HG02571 (cell line): Measurements from ENCODE around the gene CCDC34.
A peak's percentile ranks its signal among the peaks of the same experiment; 100 is the strongest.
"Not testable (repeated sequence)": the region's sequence is repeated elsewhere in the genome, so short reads cannot be mapped to it uniquely, and the experiment has no call there.

Experiments
- ATAC-seq: cut with Tn5 transposase; IDR thresholded peaks from one replicate; pipeline ENCODE4 v1.9.1; 2021; ENCODE audit warnings: mild to moderate bottlenecking, moderate library complexity; ENCODE audit not compliant: unreplicated experiment

Gene CCDC34

DNA sequence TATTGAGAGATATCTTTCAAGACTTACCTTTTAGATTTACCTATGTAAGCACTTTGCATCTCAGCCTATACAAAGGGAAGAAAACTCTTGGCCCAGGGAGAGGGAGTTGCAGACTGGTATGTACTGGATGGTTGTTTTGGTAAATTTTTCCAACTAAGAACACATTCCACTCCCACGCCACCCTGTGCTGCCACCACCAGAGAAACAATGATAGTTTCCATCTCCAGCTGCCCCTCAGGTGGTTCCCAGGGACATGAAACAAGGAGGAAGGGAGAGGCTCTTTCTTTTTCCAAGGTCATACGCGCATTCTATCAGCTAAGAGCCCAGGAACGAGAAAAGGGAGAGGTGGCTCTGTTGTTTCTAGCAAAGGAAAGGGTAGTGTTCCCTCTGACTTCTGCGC lies 34.4 kb downstream of the CCDC34 start:
- ATAC-seq: no peak

DNA sequence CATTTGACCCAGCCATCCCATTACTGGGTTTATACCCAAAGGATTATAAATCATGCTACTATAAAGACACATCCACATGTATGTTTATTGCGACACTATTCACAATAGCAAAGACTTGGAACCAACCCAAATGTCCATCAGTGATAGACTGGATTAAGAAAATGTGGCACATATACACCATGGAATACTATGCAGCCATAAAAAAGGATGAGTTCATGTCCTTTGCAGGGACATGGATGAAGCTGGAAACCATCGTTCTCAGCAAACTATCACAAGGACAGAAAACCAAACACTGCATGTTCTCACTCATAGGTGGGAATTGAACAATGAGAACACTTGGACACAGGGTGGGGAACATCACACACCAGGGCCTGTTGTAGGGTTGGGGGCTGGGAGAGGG lies 36.0 kb downstream of the CCDC34 start:
- not testable (repeated sequence) for ATAC-seq

DNA sequence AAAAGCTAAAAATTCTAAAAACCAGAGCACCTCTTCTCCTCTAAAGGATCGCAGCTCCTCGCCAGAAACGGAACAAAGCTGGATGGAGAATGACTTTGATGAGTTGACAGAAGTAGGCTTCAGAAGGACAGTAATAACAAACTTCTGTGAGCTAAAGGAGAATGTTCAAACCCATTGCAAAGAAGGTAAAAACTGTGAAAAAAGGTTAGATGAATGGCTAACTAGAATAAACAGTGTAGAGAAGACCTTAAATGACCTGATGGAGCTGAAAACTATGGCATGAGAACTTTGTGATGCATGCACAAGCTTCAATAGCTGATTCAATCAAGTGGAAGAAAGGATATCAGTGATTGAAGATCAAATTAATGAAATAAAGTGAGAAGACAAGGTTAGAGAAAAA lies 40.8 kb downstream of the CCDC34 start:
- ATAC-seq: not testable (repeated sequence)

DNA sequence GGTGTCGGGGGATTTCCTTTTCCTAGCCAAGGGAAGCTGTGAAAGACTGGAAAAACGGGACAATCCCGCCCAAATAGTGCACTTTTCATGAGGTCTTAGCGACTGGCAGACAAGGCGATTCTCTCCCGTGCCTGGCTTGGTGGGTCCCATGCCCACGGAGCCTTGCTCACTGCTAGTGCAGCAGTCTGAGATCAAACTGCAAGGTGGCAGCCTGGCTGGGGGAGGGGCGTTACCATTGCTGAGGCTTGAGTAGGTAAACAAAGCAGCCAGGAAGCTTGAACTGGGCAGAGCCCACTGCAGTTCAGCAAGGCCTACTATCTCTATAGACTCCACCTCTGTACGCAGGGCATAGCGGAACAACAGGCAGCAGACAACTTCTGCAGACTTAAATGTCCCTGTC lies 41.7 kb downstream of the CCDC34 start:
- ATAC-seq: not testable (repeated sequence)

DNA sequence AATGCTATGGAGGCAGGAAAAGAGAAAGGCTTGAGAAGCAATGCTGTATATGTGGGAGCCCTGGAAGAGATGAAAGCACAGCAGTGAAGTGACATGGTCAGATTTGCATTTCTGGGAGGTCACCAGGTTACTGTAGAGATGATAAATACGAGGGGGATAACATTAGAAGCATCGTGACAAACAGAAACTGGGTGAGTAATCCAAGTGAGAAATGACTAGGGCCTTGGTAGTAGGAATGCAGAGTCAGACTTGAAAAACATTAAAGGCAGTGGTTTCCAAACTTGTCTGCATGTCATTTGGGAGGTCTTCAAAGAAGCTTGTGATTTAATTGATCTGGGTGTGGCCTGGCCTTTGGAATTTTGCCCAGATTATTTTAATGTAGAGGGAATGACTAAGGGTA lies 43.9 kb downstream of the CCDC34 start:
- ATAC-seq: peak; percentile 100

DNA sequence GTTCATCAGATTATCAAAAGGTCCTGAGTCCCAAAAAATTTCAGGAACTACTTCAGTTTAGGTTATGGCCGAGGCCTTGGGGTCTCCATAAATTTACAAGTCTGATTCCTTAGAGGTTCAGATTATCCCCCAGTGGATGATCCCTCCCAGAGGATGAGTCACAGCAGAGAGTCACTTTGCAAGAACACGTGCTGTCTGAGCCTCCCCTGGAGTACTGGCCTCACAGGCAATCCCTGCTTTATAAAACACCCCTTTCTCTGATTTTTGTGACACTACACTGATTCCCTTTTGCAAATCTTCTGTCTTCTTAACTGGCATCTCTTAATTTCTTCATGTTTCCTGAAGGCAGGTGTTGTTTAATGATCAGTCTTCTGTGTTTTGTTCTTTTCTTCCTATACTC lies 45.3 kb downstream of the CCDC34 start:
- ATAC-seq: no peak

DNA sequence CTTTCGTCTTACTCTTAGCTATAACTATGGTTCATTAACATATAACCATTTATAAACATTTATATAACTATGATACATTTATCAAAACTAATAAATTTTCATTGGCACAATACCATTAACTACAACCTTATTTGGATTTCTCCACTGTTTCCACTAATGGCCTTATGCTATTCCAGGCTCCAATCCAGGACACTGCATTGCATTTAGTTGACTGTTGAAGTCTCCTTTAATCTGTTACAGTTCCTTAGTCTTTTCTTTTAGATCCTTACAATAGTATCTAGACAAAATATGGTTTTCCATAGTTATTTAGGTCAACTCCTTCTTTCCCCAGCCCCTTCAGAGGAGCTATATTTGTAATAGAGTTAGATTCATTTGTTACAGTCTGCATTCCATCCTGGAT lies 47.2 kb downstream of the CCDC34 start:
- no peak for ATAC-seq

DNA sequence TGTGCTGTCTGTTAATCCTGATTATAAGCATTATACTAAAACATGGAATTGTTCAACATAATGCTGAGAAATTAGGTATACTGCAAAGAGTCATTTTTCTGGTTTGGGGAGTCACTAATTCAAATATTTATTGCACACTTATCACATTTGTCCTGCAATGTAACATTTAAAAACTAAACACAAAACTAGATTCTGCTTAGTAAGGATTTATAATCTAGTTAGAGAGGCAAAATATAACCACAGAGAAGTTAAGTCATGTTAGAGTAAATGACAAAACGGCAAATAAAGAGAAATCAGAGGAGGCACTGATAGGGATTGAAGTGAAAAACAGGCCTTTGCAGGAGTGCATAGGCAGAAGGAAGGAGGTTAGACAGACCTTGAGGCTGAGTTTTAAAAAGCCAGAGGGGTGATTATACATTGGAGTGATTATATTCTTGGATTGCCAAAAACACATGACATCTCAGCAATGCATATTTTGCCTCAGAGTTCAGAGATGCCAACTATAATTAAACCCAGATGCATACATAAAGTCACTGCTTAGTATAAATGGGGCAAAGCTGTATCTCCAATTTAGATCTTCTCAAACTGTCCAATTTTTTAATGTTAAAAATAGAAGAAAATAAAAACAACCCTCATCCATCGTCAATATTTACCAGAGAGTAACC lies 49.7 kb downstream of the CCDC34 start:
- ATAC-seq: no peak

DNA sequence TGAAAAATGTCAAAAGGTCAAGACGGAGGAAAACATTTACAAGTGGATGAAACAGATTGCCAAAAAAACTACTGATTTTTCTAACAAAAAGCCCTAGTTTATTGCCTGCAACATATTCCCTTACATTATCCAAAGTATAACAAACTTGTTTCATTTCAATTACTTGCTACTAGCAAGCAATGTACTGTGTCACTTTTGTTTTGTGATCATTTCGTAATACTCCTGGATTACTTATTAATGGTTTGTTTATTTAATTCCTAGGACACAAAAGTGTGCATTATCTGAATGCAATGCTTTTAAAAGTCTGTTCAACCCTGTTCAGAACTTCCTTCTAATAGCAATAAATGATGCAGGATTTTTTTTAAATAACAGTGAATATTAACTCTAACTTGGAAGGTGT lies 50.9 kb downstream of the CCDC34 start:
- ATAC-seq: no peak

DNA sequence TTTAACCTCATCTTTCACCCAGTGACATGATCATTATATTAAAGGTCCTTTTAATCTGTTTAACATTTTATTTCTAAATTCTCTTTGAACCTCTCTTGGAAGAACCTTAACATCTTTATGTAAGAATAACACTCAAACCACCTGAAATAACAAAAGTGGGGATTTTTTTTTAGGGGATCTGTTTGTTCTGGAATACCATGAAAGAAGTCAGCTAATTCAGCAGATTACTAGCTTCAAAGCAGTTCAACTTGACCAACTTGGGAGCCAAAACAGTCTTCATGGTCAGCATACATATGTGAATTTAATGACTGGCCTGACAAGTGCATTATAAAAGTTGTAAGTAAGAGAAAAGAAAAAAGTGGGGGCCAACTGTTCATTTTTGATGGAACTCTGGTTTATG lies 52.3 kb downstream of the CCDC34 start:
- ATAC-seq: no peak

DNA sequence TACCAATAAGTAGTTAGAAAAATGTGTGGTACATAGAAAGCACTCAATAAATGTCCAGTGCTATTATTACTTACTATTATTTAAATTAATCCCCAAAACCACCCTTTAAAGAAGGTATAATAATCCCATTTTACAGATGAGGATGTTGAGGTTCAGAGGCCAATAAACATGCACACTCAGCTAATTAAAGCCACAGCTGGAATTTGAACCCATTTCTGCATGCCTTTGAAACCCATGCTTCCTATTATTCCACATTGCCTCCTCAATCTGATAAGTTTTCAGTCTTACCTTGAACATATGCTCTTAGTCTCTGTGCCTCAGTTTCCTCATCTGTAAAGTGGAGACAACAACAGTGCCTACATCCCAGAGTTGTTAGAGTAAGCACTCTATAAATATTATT lies 52.8 kb downstream of the CCDC34 start:
- ATAC-seq: no peak

DNA sequence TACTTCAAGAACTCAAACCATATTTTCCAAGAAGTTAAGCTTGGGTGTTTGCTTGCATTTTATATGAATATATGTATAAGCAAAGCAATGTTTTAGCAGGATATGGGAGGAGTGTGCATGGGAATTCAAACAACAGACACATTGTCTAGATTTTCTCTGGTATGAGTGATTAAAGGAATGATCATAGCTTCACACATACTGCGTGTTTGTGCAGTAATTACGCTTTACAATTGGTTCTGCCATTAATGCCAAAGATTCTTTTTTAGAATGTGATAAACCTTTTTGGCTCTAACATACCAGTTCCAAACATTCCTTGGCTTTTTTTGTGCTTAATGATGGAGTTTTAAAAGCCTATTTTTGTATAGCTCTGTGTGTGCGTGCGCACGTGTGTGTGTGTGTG lies 54.0 kb downstream of the CCDC34 start:
- ATAC-seq: no peak

DNA sequence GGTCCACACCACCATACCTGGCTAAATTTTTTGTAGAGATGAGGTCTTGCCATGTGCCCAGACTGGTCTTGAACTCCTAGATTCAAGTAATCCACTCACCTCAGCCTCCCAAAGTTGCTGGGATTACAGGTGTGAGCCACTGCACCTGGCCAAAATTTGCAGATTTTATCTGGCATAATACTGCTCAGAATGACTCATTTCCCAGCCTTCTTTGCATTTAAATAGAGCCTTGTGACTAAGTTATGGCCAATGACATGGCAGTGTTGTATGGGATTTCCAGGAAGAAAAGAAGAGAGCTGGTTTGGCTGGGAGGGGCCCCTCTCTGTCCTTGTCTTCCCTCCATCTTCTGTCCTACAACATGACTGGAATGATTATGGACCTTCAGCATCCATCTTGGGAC lies 55.8 kb downstream of the CCDC34 start:
- ATAC-seq: no peak

DNA sequence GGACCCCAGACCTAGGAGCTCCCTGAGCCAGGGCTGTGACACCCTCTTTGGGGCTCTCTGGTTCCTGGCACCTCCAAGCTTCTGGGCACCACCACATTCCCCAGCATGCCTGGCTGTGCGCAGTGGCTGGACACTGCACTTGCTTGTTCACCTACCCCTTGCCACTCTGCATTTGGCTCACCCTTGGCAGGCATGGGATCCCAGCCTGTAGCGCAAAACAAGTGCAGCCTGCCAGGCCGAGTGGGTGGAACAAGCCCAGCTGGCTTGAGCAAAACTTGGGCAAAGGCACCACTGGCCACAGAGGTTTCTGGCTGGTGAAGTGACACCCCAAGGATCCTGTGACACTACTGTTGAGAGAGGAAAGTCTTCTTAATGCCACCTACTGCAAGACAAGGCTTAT lies 57.3 kb downstream of the CCDC34 start:
- ATAC-seq: no peak

DNA sequence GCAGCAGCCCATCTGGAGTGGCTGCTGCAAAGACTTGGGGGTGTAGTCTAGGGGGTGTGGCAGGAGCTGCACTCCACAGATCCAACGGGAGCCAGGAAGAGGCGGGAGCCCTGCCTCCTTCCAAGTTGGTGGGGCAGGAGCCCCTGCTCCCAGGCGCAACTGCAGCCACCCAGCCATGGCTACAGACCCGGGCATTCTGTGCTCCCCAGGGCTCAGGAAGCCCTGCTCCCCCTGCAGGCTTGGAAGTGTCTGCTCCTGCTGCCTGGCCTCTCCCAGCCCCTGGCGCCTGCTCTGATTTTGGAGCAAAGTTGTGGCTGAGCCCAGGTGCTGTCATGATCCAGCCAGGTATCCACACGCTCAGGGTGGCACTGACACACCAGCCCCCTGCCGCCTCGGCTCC lies 58.5 kb downstream of the CCDC34 start:
- ATAC-seq: no peak

DNA sequence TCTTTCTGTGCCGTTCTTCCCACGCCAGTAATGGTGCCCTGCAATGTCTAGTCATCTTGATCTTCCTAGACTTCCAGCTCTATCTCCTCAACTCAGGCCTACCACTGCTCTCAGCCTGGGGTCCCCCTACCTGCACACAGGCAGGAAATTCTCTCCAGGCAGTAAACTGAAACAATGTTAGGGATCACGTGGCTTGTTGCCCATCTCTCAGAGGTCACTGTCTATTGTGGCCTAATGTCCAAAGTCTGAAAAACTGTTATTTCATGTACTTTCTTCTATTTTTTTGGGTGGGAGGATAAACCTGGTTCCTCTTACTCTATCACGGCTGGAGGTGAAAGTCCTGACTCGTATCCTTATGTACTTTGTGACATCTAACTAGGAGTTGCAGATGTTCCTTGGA lies 59.1 kb downstream of the CCDC34 start:
- no peak for ATAC-seq

DNA sequence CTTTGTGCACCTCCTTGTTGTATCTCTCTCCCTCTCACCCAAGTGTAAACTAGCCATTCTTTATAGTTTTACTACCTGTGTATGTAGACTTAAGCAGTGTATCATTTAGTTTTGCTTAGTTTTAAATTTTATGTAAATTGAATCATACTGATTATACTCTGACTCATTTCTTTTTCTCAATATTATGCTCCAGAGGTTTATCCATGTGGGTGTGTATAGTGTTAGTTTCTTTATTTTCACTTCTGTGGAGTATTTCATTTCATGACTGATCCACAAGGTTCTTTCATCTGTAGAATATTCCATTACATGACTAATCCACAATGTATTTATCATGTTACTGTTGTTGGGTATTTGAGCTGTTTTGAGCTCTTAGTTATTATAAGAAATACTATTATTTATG lies 62.0 kb downstream of the CCDC34 start:
- no peak for ATAC-seq

DNA sequence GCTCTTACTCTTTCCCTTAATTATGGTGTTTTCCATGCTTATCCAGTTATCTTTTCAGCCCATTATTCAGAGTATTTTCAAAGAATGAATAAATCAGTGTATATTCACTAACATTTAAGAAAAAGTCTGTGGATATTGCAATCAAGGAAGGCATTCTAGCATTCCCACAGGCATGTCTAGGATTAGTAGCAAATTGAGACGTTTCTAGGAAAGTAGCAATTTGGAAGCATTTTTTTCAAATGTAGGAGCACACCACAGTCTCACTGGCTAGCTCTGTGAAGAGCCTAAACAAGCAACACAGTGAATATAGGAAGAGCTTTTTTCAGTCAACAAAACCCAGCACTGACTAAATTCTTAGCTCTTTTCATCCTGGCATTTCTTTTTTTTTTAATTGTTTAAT lies 65.4 kb downstream of the CCDC34 start:
- no peak for ATAC-seq

DNA sequence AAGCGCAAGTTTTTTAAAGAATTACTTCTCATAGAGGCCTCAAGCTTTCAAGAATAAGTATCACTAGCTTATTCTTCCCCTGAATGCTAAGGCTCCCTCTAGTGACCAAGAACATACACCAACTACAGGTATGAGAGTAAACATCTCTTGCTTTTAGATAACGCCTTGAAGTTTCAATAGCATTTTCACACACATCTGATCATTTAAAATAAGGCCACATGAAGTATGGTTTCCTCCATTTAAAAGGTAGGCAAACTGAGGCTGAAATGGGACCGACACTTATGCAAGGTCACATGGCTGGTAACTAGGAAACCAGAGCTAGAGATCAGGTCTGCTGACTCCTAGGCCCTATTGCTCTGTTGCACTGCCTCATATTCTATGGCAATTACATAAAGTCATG lies 66.5 kb downstream of the CCDC34 start:
- peak; percentile 74 for ATAC-seq

DNA sequence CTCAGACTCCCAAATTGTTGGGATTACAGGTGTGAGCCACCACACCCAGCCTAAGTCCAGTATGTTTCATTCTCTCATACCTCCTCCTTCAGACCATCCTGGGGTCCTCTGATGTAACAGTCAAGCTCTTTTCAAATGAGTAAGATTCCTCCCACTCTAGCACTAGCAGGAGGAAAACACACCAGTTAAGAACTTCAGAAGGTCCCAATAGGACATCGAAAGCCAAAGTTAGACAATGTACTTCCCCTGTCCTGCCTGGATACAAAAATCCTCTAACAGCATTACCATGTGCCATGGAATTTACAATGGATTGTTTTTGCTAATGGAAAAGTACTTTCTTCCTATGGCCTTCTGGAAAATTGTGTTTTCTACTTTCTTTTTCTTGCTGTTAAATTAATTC lies 67.1 kb downstream of the CCDC34 start:
- ATAC-seq: no peak

DNA sequence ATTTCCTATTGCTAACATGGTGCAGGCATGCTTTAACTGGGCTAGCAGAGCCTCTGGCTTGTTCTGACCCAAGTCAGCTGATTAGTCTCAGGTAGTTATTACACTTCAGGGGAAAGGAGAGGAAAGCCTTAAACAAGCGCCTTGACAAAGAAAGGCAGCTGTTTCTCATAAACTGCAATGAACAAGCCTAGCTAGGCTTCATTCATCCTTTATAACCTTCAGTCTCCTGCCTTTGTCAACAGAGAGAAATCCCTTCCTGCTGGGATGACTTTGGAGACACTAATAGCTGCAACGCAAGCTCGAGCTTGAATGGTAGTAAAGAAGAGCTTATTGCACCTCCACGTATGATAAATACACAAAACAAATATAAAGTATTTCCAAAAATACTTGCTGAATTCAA lies 68.4 kb downstream of the CCDC34 start:
- no peak for ATAC-seq

DNA sequence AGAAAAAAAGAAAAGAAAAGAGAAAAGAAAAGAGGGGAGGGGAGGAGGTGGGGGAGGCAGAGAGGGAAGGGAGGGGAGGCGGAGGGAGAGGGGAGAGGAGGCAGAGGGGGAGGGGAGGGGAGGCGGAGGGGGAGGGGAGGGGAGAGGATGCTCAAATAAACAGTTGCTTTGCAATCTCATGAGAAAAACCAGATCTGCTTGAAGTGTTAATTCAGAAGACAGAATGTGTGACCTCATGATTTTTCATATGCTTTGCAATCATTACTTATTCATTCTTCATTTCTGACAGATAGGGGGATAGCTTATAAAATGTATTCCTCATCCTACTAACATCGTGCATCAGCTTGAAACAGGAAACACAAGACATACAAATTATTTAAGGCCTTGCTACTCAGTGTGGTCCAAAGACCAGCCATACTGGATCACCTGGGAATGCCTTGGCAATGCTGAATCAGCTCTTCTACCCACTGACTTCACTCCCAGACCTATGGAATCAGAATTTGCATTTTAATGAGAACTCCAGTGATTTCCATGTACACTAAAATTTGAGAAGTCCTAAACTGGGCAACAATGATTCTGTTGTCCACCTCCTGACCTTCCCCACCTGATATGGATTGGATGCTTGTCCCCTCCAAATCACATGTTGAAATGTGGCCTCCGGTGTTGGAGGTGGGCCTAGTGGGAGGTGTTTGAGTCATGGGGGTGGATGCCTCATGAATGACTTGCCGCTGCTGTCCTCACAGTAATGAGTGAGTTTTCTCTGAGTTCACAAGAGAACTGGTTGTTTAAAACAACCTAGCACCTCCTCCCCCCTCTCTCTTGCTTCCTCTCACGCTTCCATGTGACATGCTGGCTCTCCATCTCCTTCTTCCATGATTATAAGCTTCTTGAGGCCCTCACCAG lies 69.2 kb downstream of the CCDC34 start:
- no peak for ATAC-seq

DNA sequence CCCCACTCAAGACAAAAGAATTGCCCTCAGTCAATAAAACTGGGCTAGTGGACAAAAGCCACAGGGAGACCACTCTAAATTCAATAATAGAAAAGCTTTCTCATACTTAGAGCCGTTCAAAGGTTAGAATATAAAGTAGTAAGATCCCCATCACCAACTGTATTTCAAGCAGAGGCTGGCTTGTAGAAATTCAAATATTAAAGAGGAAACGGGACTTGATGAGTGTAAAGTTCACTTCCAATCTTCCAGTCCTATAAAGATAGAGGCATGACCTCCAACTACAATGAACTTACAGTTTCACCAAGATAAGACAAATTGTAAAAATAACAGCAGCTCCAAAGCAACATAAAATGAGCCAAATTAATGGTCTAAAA lies 70.4 kb downstream of the CCDC34 start:
- no peak for ATAC-seq
